SK-N-SH (cell line): ENCODE measurements around the gene MADCAM1. TPM values are rescaled to one million over a fixed set of nuclear protein-coding genes. Genes with fewer than 3 reads are reported as not detected.

ENCODE experiments used
- CTCF ChIA-PET: fragments of 300-600, 350-600 bp; formaldehyde crosslinking; extraction: SDS; loops from one replicate; lab custom pipeline; 2021; lab: Yijun Ruan, JAX
- POLR2A ChIA-PET: fragments of 350-600 bp; sonication (Branson Sonifier 250); formaldehyde crosslinking; extraction: SDS; loops from one replicate; lab custom pipeline; 2020; ENCODE audit warnings: antibody characterized with exemption, inconsistent platforms; lab: Yijun Ruan, JAX
- DNase-seq: peaks from one replicate; pipeline ENCODE4 v3.0.0; 2012
- H2AFZ ChIP-seq: fragments of 200-600 bp; sonication (generic); 2 replicates; pipeline ENCODE4 v1.8.1; 2016; ENCODE audit warnings: antibody characterized with exemption, mild to moderate bottlenecking, low read depth
- H3F3A ChIP-seq: fragments of 200-600 bp; sonication (generic); replicated peaks from 2 replicates; pipeline ENCODE3; 2016; ENCODE audit warnings: antibody characterized with exemption, mild to moderate bottlenecking; ENCODE audit not compliant: insufficient read depth
- H3K27ac ChIP-seq, 2 experiments: fragments of 200-500 bp in 1 of 2; fragments of 200-600 bp in 1 of 2; sonication (Bioruptor generic) in 1 of 2; sonication (generic), shearing (Covaris generic) in 1 of 2; 2 replicates each; pipeline versions ENCODE4 v1.5.1 to v1.6.1; 2014 to 2016; ENCODE audit warnings: low read depth in 2 of 2, inconsistent platforms in 1 of 2, low read length in 1 of 2, mild to moderate bottlenecking in 1 of 2, mixed read lengths in 1 of 2
- H3K27me3 ChIP-seq: fragments of 200-600 bp; sonication (generic), shearing (Covaris generic); 2 replicates; pipeline ENCODE4 v1.6.1; 2016; ENCODE audit warnings: mixed run types; ENCODE audit not compliant: insufficient read depth
- H3K36me3 ChIP-seq, 2 experiments: fragments of 200-500 bp in 1 of 2; fragments of 200-600 bp in 1 of 2; sonication (Bioruptor generic) in 1 of 2; sonication (generic) in 1 of 2; replicated peaks in 1 of 2; 2 replicates each; pipeline versions ENCODE3 to v1.5.1; 2014 to 2016; ENCODE audit warnings: low read length in 1 of 2, mild to moderate bottlenecking in 1 of 2; ENCODE audit not compliant: insufficient read depth in 2 of 2, control insufficient read depth in 1 of 2
- H3K4me1 ChIP-seq, 2 experiments: fragments of 200-500 bp in 1 of 2; fragments of 200-600 bp in 1 of 2; sonication (Bioruptor generic) in 1 of 2; sonication (generic), shearing (Covaris generic) in 1 of 2; 2 replicates each; pipeline versions ENCODE4 v1.5.1 to v1.6.1; 2014 to 2016; ENCODE audit warnings: low read depth in 1 of 2, low read length in 1 of 2, mixed run types in 1 of 2; ENCODE audit not compliant: insufficient read depth in 2 of 2, control insufficient read depth in 1 of 2
- H3K4me2 ChIP-seq: fragments of 200-600 bp; sonication (generic), shearing (Covaris generic); 2 replicates; pipeline ENCODE4 v1.6.1; 2017; ENCODE audit warnings: mixed run types
- H3K4me3 ChIP-seq, 2 experiments: fragments of 200-500 bp in 1 of 2; fragments of 200-600 bp in 1 of 2; sonication (Bioruptor generic) in 1 of 2; sonication (generic), shearing (Covaris generic) in 1 of 2; 2 replicates each; pipeline versions ENCODE4 v1.5.1 to v1.8.1; 2014 to 2016; ENCODE audit warnings: low read depth in 2 of 2, inconsistent platforms in 1 of 2, low read length in 1 of 2, mild to moderate bottlenecking in 1 of 2, mixed read lengths in 1 of 2, moderate library complexity in 1 of 2
- H3K79me2 ChIP-seq: fragments of 200-600 bp; sonication (generic); 2 replicates; pipeline ENCODE4 v1.8.1; 2017; ENCODE audit warnings: mild to moderate bottlenecking; ENCODE audit not compliant: insufficient read depth
- H3K9ac ChIP-seq: fragments of 200-600 bp; sonication (generic); 2 replicates; pipeline ENCODE4 v1.6.1; 2017; ENCODE audit warnings: mixed run types
- H3K9me2 ChIP-seq: fragments of 200-600 bp; sonication (generic); 2 replicates; pipeline ENCODE4 v1.6.1; 2017; ENCODE audit warnings: mixed run types
- H3K9me3 ChIP-seq: fragments of 200-600 bp; sonication (generic); 2 replicates; pipeline ENCODE4 v1.6.1; 2017; ENCODE audit warnings: mixed run types, mild to moderate bottlenecking, moderate library complexity
- H4K20me1 ChIP-seq: fragments of 200-600 bp; sonication (generic); 2 replicates; pipeline ENCODE4 v1.6.1; 2017; ENCODE audit warnings: mild to moderate bottlenecking, mixed run types; ENCODE audit not compliant: insufficient read depth
- EP300 ChIP-seq, 2 experiments: IDR thresholded peaks; 2 replicates each; pipeline versions ENCODE4 v1.4.0 to v1.6.1; 2012; ENCODE audit warnings: borderline replicate concordance in 1 of 2, low read depth in 1 of 2, low read length in 1 of 2
- FOSL2 ChIP-seq: IDR thresholded peaks from 2 replicates; pipeline ENCODE4 v1.4.0; 2012; ENCODE audit warnings: low read depth, mild to moderate bottlenecking, moderate library complexity, borderline replicate concordance
- GATA2 ChIP-seq: sonication (generic); formaldehyde crosslinking; IDR thresholded peaks from 2 replicates; pipeline ENCODE4 v1.5.0; 2020; ENCODE audit warnings: mild to moderate bottlenecking, missing genetic modification reagents
- JUND ChIP-seq: IDR thresholded peaks from 2 replicates; pipeline ENCODE4 v1.4.0; 2012
- NFIC ChIP-seq: IDR thresholded peaks from 2 replicates; pipeline ENCODE4 v1.4.0; 2012; ENCODE audit warnings: borderline replicate concordance
- RFX5 ChIP-seq: IDR thresholded peaks from 2 replicates; pipeline ENCODE4 v1.6.1; 2012; ENCODE audit warnings: mild to moderate bottlenecking, improper control_type of control experiment, low read length
- RXRA ChIP-seq: IDR thresholded peaks from 2 replicates; pipeline ENCODE4 v1.4.0; 2012; ENCODE audit warnings: low read depth, mild to moderate bottlenecking, borderline replicate concordance
- SMC3 ChIP-seq: IDR thresholded peaks from 2 replicates; pipeline ENCODE4 v1.6.1; 2012; ENCODE audit warnings: low read depth, low read length, improper control_type of control experiment
- TCF12 ChIP-seq: IDR thresholded peaks from 2 replicates; pipeline ENCODE4 v1.4.0; 2012
- TEAD4 ChIP-seq: IDR thresholded peaks from 2 replicates; pipeline ENCODE4 v1.4.0; 2012; ENCODE audit warnings: mild to moderate bottlenecking, borderline replicate concordance; ENCODE audit not compliant: insufficient read depth
- WGBS: methylation state at CpG from one replicate; pipeline ENCODE4 v1.1.6; 2017; ENCODE audit warnings: low lambda C conversion rate; 5-methylcytosine and 5-hydroxymethylcytosine counted together
- polyA plus RNA-seq, 3 experiments: library from polyadenylated mRNA; depleted of rRNA; stranded (reverse); fragments of >200 nt; gene quantifications; 2 replicates each; pipeline ENCODE4 v1.2.3, GENCODE V29; 2012
- TF ChIP-seq, protein P1 (sequence below): IDR thresholded peaks from 2 replicates; pipeline ENCODE4; 2012
- TF ChIP-seq, protein P2 (sequence below): IDR thresholded peaks from 2 replicates; pipeline ENCODE4 v1.4.0; 2012; ENCODE audit warnings: low read depth, borderline replicate concordance
- TF ChIP-seq, protein P3 (sequence below): fragments of 150-350 bp; IDR thresholded peaks from 2 replicates; pipeline ENCODE4 v1.6.1; 2016; ENCODE audit warnings: mild to moderate bottlenecking, low read depth, low read length
- TF ChIP-seq, protein P4 (sequence below): fragments of 150-350 bp; IDR thresholded peaks from 2 replicates; pipeline ENCODE4 v1.6.1; 2017; ENCODE audit warnings: antibody characterized with exemption, low read length, low read depth, borderline replicate concordance

The MADCAM1 gene
- polyA plus RNA-seq, 1 of the 3 experiments (the other 2 are of a cell fraction): 0.81 TPM

DNA sequence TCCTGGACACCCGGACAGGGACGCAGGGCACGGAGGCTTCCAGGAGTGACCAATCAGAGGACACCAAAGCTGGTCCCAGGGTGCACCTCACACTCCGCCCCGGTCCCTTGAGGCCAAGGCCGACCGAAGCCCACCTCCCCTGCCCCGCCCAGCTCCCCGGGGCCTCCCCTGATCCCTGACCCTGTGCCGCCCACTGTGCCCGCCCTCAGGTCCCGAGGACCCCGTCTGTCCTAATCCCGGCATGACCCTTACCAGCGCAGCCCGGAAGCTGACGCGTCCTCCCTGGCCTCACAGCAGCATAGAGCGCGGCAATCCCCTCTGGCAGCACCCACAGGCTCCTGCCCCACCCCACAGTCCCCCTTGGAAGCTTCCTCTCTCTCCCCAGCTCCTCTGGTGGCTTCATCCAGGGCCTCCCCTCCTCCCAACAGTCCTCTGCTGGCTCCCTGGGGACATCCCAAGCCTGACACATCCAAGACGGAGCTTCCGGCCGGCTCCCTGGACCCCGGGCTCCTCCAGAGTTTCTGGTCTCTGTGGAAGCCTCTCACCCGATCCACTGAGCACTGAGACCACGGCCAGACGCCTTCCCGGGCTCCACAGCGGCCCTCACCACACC, 27.9 kb downstream of the MADCAM1 start:
- H3K9me3 ChIP-seq: no peaks in the 10 kb centered on the region
- H3K4me1 ChIP-seq: peaks cover 0 to 7% of the 10 kb centered on the region in 2 experiments; a peak in 1 of 4 replicates
- H3K36me3 ChIP-seq: peaks cover 3% of the 10 kb centered on the region in 2 experiments
- DNase-seq: peak; percentile 75
- 8% methylated on average over 15 of the region's 29 CpGs for WGBS
- H3F3A ChIP-seq: no peaks in the 10 kb centered on the region
- peak overlapping the region in 1 of 2 experiments; percentile 31; a peak in 1 of 4 replicates for H3K4me3 ChIP-seq
- peak overlapping the region; percentile 52; the same call in 1 of the 2 replicates for H2AFZ ChIP-seq
- no peaks in the 10 kb centered on the region for H3K79me2 ChIP-seq
- ChIA-PET CTCF (interaction anchor here (0.7 to 7.4 kb wide), 2 partner anchors 9 to 14 kb away, joined by 3 to 71 read pairs; no protein-coding TSS in a partner anchor), POLR2A (no interaction called here)
- H3K27ac ChIP-seq: no peak overlapping the region
- no peak overlapping the region for H3K9ac ChIP-seq
- no peaks in the 10 kb centered on the region for H4K20me1 ChIP-seq
- no peak for TF ChIP-seq NFIC
- TF ChIP-seq, all 33 proteins: peak for 0
- Histone ChIP-seq H3K27me3 (no peaks in the 10 kb centered on the region), H3K4me2 (peak overlapping the region; percentile 48; the same call in 1 of the 2 replicates), H3K9me2 (no peaks in the 10 kb centered on the region)

DNA sequence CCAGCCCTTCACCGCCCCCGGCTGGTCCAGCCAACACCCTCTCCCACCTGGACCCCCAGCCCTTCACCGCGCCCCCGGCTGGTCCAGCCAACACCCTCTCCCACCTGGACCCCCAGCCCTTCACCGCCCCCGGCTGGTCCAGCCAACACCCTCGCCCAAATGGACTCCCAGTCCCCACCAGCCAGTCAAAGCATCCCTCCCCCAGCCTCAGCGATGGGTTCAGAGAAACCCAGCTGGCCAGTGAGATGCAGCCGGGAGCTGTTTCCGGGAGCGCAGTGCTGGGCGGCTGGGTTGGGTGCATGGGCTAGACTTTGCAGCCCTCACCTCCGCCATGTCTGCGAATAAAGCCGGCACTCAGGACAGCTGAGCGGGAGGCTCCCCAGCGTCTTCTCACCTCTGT, 28.7 kb downstream of the MADCAM1 start:
- Histone ChIP-seq H3K36me3 (peaks cover 0 to 3% of the 10 kb centered on the region in 2 experiments), H3K4me3 (no peak overlapping the region), H3K79me2 (no peaks in the 10 kb centered on the region), H3K27me3 (no peaks in the 10 kb centered on the region), H2AFZ (no peak overlapping the region), H3K4me2 (no peak overlapping the region), H3K9ac (no peak overlapping the region), H3F3A (no peaks in the 10 kb centered on the region), H3K9me3 (no peaks in the 10 kb centered on the region), H4K20me1 (no peaks in the 10 kb centered on the region), H3K9me2 (no peaks in the 10 kb centered on the region), H3K4me1 (peaks cover 0 to 7% of the 10 kb centered on the region in 2 experiments; a peak in 1 of 4 replicates), H3K27ac (no peak overlapping the region)
- ChIA-PET CTCF (interaction anchor here (7.4 kb wide), 1 partner anchor 15 kb away, joined by 71 read pairs; no protein-coding TSS in a partner anchor), POLR2A (no interaction called here)
- DNase-seq: no peak
- TF ChIP-seq SMC3: no peak
- no peak for TF ChIP-seq GATA2
- no peak for TF ChIP-seq FOSL2
- no peak for TF ChIP-seq RXRA
- 77% methylated on average over 8 of the region's 18 CpGs for WGBS

DNA sequence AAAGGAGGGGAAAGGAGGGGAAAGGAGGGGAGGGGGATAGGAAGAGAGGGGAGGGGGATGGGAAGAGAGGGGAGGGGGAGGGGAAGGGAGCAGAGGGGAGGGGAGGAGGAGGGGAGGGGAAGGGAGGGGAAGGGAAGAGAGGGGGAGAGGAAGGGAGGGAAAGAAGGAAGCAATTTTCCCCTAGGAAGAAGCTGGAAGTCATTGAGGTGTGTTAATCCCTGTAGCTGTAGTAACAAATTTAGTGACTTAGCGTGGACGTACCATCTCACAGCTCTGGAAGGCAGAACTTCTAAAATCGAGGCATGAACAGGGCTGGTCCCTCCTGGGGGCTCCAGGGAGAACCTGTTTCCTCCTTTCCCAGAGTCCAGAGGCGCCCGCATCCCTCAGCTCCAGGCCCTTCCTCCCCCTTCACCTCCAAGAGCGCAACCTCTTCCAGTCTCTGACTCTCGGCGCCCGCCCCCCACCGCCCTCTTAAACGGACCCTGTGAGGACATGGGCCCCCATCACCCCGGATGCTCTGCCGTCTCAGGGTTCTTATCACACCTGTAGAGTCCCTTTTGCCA, 29.7 kb downstream of the MADCAM1 start:
- H4K20me1 ChIP-seq: no peaks in the 10 kb centered on the region
- H3K27ac ChIP-seq: no peak overlapping the region
- no peaks in the 10 kb centered on the region for H3K27me3 ChIP-seq
- 47% methylated on average over 12 of the region's 13 CpGs for WGBS
- no peaks in the 10 kb centered on the region for H3K9me3 ChIP-seq
- H3K4me2 ChIP-seq: no peak overlapping the region
- H3K9ac ChIP-seq: no peak overlapping the region
- no peaks in the 10 kb centered on the region for H3K9me2 ChIP-seq
- CTCF ChIA-PET: interaction anchor here (7.4 kb wide), 1 partner anchor 15 kb away, joined by 71 read pairs; no protein-coding TSS in a partner anchor
- no peak overlapping the region for H3K4me3 ChIP-seq
- DNase-seq: no peak
- POLR2A ChIA-PET: no interaction called here
- no peaks in the 10 kb centered on the region for H3K36me3 ChIP-seq
- H2AFZ ChIP-seq: no peak overlapping the region
- no peaks in the 10 kb centered on the region for H3F3A ChIP-seq
- H3K4me1 ChIP-seq: peaks cover 0 to 7% of the 10 kb centered on the region in 2 experiments; a peak in 1 of 4 replicates
- H3K79me2 ChIP-seq: no peaks in the 10 kb centered on the region
- TF ChIP-seq, protein P1, sequence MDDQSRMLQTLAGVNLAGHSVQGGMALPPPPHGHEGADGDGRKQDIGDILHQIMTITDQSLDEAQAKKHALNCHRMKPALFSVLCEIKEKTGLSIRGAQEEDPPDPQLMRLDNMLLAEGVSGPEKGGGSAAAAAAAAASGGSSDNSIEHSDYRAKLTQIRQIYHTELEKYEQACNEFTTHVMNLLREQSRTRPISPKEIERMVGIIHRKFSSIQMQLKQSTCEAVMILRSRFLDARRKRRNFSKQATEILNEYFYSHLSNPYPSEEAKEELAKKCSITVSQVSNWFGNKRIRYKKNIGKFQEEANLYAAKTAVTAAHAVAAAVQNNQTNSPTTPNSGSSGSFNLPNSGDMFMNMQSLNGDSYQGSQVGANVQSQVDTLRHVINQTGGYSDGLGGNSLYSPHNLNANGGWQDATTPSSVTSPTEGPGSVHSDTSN: no peak
- TF ChIP-seq, protein P2, sequence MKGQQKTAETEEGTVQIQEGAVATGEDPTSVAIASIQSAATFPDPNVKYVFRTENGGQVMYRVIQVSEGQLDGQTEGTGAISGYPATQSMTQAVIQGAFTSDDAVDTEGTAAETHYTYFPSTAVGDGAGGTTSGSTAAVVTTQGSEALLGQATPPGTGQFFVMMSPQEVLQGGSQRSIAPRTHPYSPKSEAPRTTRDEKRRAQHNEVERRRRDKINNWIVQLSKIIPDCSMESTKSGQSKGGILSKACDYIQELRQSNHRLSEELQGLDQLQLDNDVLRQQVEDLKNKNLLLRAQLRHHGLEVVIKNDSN: no peak
- TF ChIP-seq, protein P3, sequence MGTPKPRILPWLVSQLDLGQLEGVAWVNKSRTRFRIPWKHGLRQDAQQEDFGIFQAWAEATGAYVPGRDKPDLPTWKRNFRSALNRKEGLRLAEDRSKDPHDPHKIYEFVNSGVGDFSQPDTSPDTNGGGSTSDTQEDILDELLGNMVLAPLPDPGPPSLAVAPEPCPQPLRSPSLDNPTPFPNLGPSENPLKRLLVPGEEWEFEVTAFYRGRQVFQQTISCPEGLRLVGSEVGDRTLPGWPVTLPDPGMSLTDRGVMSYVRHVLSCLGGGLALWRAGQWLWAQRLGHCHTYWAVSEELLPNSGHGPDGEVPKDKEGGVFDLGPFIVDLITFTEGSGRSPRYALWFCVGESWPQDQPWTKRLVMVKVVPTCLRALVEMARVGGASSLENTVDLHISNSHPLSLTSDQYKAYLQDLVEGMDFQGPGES: no peak
- TF ChIP-seq RXRA (no peak), TCF12 (no peak), NFIC (no peak), EP300 (IDR thresholded peaks at IDR 0.05; ENCODE audit: borderline replicate concordance in 1 of 2, low read depth in 1 of 2, low read length in 1 of 2) (no peak), JUND (no peak), TEAD4 (no peak), RFX5 (no peak)
- TF ChIP-seq, protein P4, sequence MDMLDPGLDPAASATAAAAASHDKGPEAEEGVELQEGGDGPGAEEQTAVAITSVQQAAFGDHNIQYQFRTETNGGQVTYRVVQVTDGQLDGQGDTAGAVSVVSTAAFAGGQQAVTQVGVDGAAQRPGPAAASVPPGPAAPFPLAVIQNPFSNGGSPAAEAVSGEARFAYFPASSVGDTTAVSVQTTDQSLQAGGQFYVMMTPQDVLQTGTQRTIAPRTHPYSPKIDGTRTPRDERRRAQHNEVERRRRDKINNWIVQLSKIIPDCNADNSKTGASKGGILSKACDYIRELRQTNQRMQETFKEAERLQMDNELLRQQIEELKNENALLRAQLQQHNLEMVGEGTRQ: no peak
